GM23338 (cell line): ENCODE data around the gene CACNA1B. TPM values are rescaled to one million over a fixed set of nuclear protein-coding genes. Genes with fewer than 3 reads are reported as not detected.

Experiments
- ATAC-seq: fragments of 200-7000 bp; cut with Tn5 transposase; 3 replicates; pipeline ENCODE4 v1.9.1; 2020
- DNase-seq: peaks from one replicate; pipeline ENCODE4 v3.0.0-alpha.2; 2015; ENCODE audit warnings: low spot score
- H2AFZ ChIP-seq: fragments of 200-600 bp; sonication (generic); 2 replicates; pipeline ENCODE4 v1.8.0; 2016; ENCODE audit warnings: antibody characterized with exemption, mild to moderate bottlenecking, moderate library complexity
- H3F3A ChIP-seq: fragments of 200-600 bp; sonication (generic); replicated peaks from 2 replicates; pipeline ENCODE4 v1.8.0; 2017; ENCODE audit warnings: antibody characterized with exemption, mixed run types, low read depth
- H3K27ac ChIP-seq: fragments of 200-600 bp; sonication (generic); 2 replicates; pipeline ENCODE4 v1.6.1; 2016; ENCODE audit warnings: low read depth
- H3K27me3 ChIP-seq: fragments of 200-600 bp; sonication (generic); 2 replicates; pipeline ENCODE4 v1.8.0; 2016; ENCODE audit warnings: mild to moderate bottlenecking, mixed run types, moderate library complexity; ENCODE audit not compliant: insufficient read depth
- H3K36me3 ChIP-seq: fragments of 200-600 bp; sonication (generic); 2 replicates; pipeline ENCODE4 v1.8.0; 2016; ENCODE audit warnings: mild to moderate bottlenecking; ENCODE audit not compliant: insufficient read depth
- H3K4me1 ChIP-seq: fragments of 200-600 bp; sonication (generic); 2 replicates; pipeline ENCODE4 v1.8.0; 2016; ENCODE audit warnings: mild to moderate bottlenecking, moderate library complexity; ENCODE audit not compliant: insufficient read depth
- H3K4me2 ChIP-seq: fragments of 200-600 bp; sonication (generic); 2 replicates; pipeline ENCODE4 v1.7.1; 2017; ENCODE audit warnings: mixed run types
- H3K4me3 ChIP-seq: fragments of 200-600 bp; sonication (generic); 2 replicates; pipeline ENCODE4 v1.6.1; 2016; ENCODE audit warnings: mixed run types
- H3K79me2 ChIP-seq: fragments of 200-600 bp; sonication (generic); replicated peaks from 2 replicates; pipeline ENCODE4 v1.8.0; 2017; ENCODE audit warnings: mild to moderate bottlenecking; ENCODE audit not compliant: insufficient read depth
- H3K9me2 ChIP-seq: fragments of 200-600 bp; sonication (generic); 2 replicates; pipeline ENCODE4 v1.8.0; 2017; ENCODE audit not compliant: insufficient read depth
- H4K20me1 ChIP-seq: fragments of 200-600 bp; sonication (generic); replicated peaks from 2 replicates; pipeline ENCODE4 v1.8.0; 2017; ENCODE audit warnings: mild to moderate bottlenecking; ENCODE audit not compliant: insufficient read depth
- H3K27ac Mint-ChIP-seq: 2 replicates; pipeline ENCODE4 v1.8.0; 2020; ENCODE audit warnings: inconsistent platforms, mild to moderate bottlenecking, moderate library complexity, mixed read lengths
- H3K27me3 Mint-ChIP-seq: 3 replicates; pipeline ENCODE4 v1.8.0; 2022; ENCODE audit warnings: low read depth, mild to moderate bottlenecking, moderate library complexity, mixed read lengths, inconsistent platforms; ENCODE audit not compliant: insufficient read depth, poor library complexity
- H3K36me3 Mint-ChIP-seq: 3 replicates; pipeline ENCODE4 v1.8.0; 2021; ENCODE audit warnings: low read depth, mild to moderate bottlenecking, inconsistent platforms, moderate library complexity, mixed read lengths
- H3K4me1 Mint-ChIP-seq: 3 replicates; pipeline ENCODE4 v1.8.0; 2020; ENCODE audit warnings: mild to moderate bottlenecking, inconsistent platforms, mixed read lengths
- H3K4me3 Mint-ChIP-seq: 3 replicates; pipeline ENCODE4 v1.8.0; 2021; ENCODE audit warnings: moderate library complexity, mild to moderate bottlenecking, inconsistent platforms, mixed read lengths
- H3K9me3 Mint-ChIP-seq: 3 replicates; pipeline ENCODE4 v1.8.0; 2020; ENCODE audit warnings: moderate library complexity, mild to moderate bottlenecking, inconsistent platforms, mixed read lengths
- EZH2phosphoT487 ChIP-seq: fragments of 200-600 bp; sonication (generic); IDR thresholded peaks from one replicate; pipeline ENCODE4 v1.8.1; 2018; ENCODE audit warnings: antibody characterized with exemption; ENCODE audit not compliant: unreplicated experiment
- JUNB ChIP-seq: IDR thresholded peaks from one replicate; pipeline ENCODE4 v1.6.1; 2016; ENCODE audit warnings: antibody characterized with exemption; ENCODE audit not compliant: unreplicated experiment
- NANOG ChIP-seq: IDR thresholded peaks from 2 replicates; pipeline ENCODE4 v1.6.1; 2016; ENCODE audit warnings: antibody characterized with exemption, borderline replicate concordance
- STAT1 ChIP-seq: IDR thresholded peaks from one replicate; pipeline ENCODE4 v1.6.1; 2016; ENCODE audit warnings: antibody characterized with exemption; ENCODE audit not compliant: unreplicated experiment
- ZNF114 ChIP-seq: fragments of 250-450 bp; sonication (Bioruptor Pico); IDR thresholded peaks from 2 replicates; pipeline ENCODE4 v1.5.0; 2020; ENCODE audit warnings: mild to moderate bottlenecking, moderate library complexity
- polyA plus RNA-seq: library from polyadenylated mRNA; unstranded; fragments of >200 nt; fragmentation: Nextera tagmentation; extraction: Ambion mirVana; gene quantifications from 2 replicates; pipeline ENCODE4 v1.2.1, GENCODE V29; 2016
- total RNA-seq: library from RNA; depleted of rRNA; stranded (reverse); fragments of >200 nt; shearing (Covaris generic); gene quantifications from 2 replicates; pipeline ENCODE4 v1.2.3, GENCODE V29; 2014
- TF ChIP-seq, protein P1 (sequence below): IDR thresholded peaks from one replicate; pipeline ENCODE4 v1.6.1; 2018; ENCODE audit warnings: antibody characterized with exemption; ENCODE audit not compliant: unreplicated experiment
- TF ChIP-seq, protein P2 (sequence below): fragments of 250-450 bp; sonication (Bioruptor Pico); IDR thresholded peaks from 2 replicates; pipeline ENCODE4 v1.5.0; 2020; ENCODE audit warnings: mild to moderate bottlenecking, moderate library complexity
- TF ChIP-seq, protein P3 (sequence below), 2 experiments: fragments of 200-600 bp in 1 of 2; sonication (generic) in 1 of 2; conservative IDR thresholded peaks; 2 replicates each; pipeline versions ENCODE4 v1.5.1 to v1.6.1; 2016 to 2017; ENCODE audit warnings: antibody characterized with exemption in 2 of 2, low read depth in 2 of 2, mild to moderate bottlenecking in 2 of 2, moderate library complexity in 1 of 2

The CACNA1B gene
- total and polyA plus RNA-seq, 2 experiments from 2014 or later = 1.1 to 10.4 TPM

DNA sequence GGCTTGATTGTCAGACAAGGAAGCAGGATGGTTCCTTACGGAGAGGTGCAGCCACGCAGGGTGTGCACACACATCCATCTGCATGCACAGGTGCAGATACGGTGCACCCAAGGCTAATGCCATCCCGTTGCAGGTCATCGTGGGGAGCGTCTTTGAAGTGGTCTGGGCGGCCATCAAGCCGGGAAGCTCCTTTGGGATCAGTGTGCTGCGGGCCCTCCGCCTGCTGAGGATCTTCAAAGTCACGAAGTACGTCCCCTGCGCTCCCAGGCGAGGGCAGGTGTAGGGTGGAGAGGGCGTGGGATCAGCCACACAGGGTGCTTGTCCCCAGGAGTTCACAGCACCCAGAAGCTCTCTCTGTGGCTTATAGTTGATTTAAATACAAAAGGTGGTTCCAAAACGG, 106.4 kb downstream of the CACNA1B start (continued):
- TF ChIP-seq, protein P1, sequence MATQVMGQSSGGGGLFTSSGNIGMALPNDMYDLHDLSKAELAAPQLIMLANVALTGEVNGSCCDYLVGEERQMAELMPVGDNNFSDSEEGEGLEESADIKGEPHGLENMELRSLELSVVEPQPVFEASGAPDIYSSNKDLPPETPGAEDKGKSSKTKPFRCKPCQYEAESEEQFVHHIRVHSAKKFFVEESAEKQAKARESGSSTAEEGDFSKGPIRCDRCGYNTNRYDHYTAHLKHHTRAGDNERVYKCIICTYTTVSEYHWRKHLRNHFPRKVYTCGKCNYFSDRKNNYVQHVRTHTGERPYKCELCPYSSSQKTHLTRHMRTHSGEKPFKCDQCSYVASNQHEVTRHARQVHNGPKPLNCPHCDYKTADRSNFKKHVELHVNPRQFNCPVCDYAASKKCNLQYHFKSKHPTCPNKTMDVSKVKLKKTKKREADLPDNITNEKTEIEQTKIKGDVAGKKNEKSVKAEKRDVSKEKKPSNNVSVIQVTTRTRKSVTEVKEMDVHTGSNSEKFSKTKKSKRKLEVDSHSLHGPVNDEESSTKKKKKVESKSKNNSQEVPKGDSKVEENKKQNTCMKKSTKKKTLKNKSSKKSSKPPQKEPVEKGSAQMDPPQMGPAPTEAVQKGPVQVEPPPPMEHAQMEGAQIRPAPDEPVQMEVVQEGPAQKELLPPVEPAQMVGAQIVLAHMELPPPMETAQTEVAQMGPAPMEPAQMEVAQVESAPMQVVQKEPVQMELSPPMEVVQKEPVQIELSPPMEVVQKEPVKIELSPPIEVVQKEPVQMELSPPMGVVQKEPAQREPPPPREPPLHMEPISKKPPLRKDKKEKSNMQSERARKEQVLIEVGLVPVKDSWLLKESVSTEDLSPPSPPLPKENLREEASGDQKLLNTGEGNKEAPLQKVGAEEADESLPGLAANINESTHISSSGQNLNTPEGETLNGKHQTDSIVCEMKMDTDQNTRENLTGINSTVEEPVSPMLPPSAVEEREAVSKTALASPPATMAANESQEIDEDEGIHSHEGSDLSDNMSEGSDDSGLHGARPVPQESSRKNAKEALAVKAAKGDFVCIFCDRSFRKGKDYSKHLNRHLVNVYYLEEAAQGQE = no peak
- TF ChIP-seq EZH2phosphoT487 = no peak
- no peak for TF ChIP-seq ZNF114
- TF ChIP-seq JUNB = no peak

DNA sequence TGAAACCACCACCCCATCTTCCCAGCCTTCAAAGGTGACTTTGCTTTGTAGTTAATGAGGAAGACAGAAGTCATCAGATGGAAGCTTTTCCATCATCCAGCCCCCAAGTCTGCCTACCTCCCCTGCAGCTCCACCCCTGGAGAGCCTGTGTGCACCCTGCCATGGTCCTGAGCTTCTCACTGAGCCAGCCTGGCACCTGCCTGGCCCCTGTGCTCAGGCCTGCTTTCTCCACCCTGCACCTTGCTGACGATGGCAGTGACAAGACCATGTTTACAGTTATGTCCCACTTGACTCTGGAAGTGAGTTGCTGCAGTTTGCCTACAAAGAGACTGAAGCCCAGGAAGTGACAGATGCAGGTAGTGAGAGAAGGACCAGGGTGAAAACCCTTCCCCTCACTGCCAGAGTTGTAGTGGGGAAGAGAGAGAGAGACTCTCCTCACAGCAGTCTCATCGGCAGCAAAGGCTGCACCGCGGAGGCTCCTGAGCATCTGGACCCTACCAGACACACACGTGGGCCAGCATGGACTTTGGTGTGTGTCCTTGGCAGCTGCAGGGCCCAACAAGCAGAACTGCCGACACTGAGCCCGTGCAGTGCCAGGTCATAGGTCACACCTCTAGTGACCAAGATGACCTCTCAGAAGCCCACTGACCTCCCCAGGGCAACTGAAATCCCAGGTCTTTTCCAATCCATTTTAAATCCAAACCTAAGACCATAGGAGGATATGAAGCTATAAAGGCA, 107.1 kb downstream of the CACNA1B start:
- Histone ChIP-seq H3K4me1 (no peaks in the 10 kb centered on the region), H2AFZ (no peak overlapping the region), H3K27me3 (no peaks in the 10 kb centered on the region), H3K9me2 (no peaks in the 10 kb centered on the region; the same call in 1 of the 2 replicates), H3K36me3 (peaks cover 4% of the 10 kb centered on the region; the same call in 1 of the 2 replicates), H4K20me1 (no peaks in the 10 kb centered on the region), H3K4me2 (no peak overlapping the region), H3K4me3 (no peak overlapping the region), H3K79me2 (no peaks in the 10 kb centered on the region), H3K27ac (no peak overlapping the region), H3F3A (no peaks in the 10 kb centered on the region)
- Mint-ChIP-seq H3K4me1 (no peaks in the 10 kb centered on the region; the same call in 2 of the 3 replicates), H3K36me3 (peaks cover 83% of the 10 kb centered on the region), H3K27ac (no peak overlapping the region), H3K4me3 (no peak overlapping the region), H3K9me3 (peaks cover 32% of the 10 kb centered on the region), H3K27me3 (peaks cover 16% of the 10 kb centered on the region)
- DNase-seq = no peak
- no peak for ATAC-seq
- TF ChIP-seq, protein P2, sequence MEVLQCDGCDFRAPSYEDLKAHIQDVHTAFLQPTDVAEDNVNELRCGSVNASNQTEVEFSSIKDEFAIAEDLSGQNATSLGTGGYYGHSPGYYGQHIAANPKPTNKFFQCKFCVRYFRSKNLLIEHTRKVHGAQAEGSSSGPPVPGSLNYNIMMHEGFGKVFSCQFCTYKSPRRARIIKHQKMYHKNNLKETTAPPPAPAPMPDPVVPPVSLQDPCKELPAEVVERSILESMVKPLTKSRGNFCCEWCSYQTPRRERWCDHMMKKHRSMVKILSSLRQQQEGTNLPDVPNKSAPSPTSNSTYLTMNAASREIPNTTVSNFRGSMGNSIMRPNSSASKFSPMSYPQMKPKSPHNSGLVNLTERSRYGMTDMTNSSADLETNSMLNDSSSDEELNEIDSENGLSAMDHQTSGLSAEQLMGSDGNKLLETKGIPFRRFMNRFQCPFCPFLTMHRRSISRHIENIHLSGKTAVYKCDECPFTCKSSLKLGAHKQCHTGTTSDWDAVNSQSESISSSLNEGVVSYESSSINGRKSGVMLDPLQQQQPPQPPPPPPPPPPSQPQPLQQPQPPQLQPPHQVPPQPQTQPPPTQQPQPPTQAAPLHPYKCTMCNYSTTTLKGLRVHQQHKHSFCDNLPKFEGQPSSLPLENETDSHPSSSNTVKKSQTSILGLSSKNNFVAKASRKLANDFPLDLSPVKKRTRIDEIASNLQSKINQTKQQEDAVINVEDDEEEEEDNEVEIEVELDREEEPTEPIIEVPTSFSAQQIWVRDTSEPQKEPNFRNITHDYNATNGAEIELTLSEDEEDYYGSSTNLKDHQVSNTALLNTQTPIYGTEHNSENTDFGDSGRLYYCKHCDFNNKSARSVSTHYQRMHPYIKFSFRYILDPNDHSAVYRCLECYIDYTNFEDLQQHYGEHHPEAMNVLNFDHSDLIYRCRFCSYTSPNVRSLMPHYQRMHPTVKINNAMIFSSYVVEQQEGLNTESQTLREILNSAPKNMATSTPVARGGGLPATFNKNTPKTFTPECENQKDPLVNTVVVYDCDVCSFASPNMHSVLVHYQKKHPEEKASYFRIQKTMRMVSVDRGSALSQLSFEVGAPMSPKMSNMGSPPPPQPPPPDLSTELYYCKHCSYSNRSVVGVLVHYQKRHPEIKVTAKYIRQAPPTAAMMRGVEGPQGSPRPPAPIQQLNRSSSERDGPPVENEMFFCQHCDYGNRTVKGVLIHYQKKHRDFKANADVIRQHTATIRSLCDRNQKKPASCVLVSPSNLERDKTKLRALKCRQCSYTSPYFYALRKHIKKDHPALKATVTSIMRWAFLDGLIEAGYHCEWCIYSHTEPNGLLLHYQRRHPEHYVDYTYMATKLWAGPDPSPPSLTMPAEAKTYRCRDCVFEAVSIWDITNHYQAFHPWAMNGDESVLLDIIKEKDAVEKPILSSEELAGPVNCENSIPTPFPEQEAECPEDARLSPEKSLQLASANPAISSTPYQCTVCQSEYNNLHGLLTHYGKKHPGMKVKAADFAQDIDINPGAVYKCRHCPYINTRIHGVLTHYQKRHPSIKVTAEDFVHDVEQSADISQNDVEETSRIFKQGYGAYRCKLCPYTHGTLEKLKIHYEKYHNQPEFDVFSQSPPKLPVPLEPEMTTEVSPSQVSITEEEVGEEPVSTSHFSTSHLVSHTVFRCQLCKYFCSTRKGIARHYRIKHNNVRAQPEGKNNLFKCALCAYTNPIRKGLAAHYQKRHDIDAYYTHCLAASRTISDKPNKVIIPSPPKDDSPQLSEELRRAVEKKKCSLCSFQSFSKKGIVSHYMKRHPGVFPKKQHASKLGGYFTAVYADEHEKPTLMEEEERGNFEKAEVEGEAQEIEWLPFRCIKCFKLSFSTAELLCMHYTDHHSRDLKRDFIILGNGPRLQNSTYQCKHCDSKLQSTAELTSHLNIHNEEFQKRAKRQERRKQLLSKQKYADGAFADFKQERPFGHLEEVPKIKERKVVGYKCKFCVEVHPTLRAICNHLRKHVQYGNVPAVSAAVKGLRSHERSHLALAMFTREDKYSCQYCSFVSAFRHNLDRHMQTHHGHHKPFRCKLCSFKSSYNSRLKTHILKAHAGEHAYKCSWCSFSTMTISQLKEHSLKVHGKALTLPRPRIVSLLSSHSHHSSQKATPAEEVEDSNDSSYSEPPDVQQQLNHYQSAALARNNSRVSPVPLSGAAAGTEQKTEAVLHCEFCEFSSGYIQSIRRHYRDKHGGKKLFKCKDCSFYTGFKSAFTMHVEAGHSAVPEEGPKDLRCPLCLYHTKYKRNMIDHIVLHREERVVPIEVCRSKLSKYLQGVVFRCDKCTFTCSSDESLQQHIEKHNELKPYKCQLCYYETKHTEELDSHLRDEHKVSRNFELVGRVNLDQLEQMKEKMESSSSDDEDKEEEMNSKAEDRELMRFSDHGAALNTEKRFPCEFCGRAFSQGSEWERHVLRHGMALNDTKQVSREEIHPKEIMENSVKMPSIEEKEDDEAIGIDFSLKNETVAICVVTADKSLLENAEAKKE = no peak
- no peak for TF ChIP-seq NANOG
- TF ChIP-seq STAT1 = no peak
- TF ChIP-seq, protein P3, sequence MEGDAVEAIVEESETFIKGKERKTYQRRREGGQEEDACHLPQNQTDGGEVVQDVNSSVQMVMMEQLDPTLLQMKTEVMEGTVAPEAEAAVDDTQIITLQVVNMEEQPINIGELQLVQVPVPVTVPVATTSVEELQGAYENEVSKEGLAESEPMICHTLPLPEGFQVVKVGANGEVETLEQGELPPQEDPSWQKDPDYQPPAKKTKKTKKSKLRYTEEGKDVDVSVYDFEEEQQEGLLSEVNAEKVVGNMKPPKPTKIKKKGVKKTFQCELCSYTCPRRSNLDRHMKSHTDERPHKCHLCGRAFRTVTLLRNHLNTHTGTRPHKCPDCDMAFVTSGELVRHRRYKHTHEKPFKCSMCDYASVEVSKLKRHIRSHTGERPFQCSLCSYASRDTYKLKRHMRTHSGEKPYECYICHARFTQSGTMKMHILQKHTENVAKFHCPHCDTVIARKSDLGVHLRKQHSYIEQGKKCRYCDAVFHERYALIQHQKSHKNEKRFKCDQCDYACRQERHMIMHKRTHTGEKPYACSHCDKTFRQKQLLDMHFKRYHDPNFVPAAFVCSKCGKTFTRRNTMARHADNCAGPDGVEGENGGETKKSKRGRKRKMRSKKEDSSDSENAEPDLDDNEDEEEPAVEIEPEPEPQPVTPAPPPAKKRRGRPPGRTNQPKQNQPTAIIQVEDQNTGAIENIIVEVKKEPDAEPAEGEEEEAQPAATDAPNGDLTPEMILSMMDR (conservative IDR thresholded peaks at IDR 0.05; ENCODE audit: low read depth in 2 of 2) = no peak
- TF ChIP-seq, protein P1 = no peak
